Lower leg skin (tissue), 4 donors: Measurements from ENCODE around the gene SPRR2D. TPM values are rescaled to one million over a fixed set of nuclear protein-coding genes. Genes with fewer than 3 reads are reported as not detected.
"Not testable (repeated sequence)": the region's sequence is repeated elsewhere in the genome, so short reads cannot be mapped to it uniquely, and the experiment has no call there.

Experiments
- DNase-seq, 2 donors: peaks; one replicate each; pipeline ENCODE4 v3.0.0-alpha.2; 2019; ENCODE audit warnings: low spot score in 2 of 2
- H3K4me3 ChIP-seq: fragments of 200-600 bp; sonication (generic); 2 replicates; pipeline ENCODE4 v1.5.1; 2017; ENCODE audit warnings: mild to moderate bottlenecking, low read depth; ENCODE audit not compliant: poor library complexity, severe bottlenecking
- CTCF ChIP-seq, 3 donors: fragments of 450-650 bp; IDR thresholded peaks; one replicate each; pipeline ENCODE4 v1.5.1; 2016; ENCODE audit warnings: antibody characterized with exemption in 3 of 3, mild to moderate bottlenecking in 3 of 3, moderate library complexity in 2 of 3
- POLR2A ChIP-seq, 2 donors: fragments of 450-650 bp; IDR thresholded peaks; one replicate each; pipeline ENCODE4 v1.6.1; 2016 to 2017; ENCODE audit warnings: antibody characterized with exemption in 2 of 2, mild to moderate bottlenecking in 1 of 2, moderate library complexity in 1 of 2
- WGBS, 2 donors: methylation state at CpG; one replicate each; pipeline ENCODE4 v1.1.5; 2018; 5-methylcytosine and 5-hydroxymethylcytosine counted together
- intact Hi-C: fragments of 100-400 bp; cut with DNase I; formaldehyde crosslinking; loops from one replicate; pipeline ENCODE4 v1.15.0; 2023; ENCODE audit warnings: low total_unique reads
- total RNA-seq, 4 donors: library from RNA; depleted of rRNA; stranded (reverse); fragments of >200 nt; gene quantifications; one replicate each; pipeline ENCODE4 v1.1.0, GENCODE V29; 2016

Gene SPRR2D
- total RNA-seq, 4 donors from 2014 or later = 1.1 to 148 (median 20.6) TPM

DNA sequence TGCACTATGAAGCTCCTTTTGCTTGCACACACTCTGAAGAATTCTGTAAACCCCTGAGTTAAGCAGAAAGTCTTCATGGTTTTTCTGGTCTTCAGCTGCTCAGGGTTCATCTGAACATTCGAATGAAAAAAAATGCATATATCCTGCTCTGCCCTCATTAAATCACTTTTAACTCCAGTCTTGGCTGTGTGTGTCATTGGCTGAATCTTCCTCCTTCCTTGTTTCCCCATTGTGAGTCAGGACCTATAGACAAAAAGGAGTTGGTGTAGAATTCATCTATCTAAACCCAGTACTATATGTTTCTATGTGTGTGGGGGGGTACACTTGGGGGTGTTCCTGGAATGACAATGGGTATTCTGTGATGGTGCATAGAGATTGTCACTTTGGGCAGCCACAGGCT is 16.5 kb downstream of the SPRR2D start:
- no peak overlapping the region for H3K4me3 ChIP-seq
- TF ChIP-seq POLR2A (IDR thresholded peaks at IDR 0.05) (no peak), CTCF (IDR thresholded peaks at IDR 0.05) (no peak)
- intact Hi-C loops = no loop called here
- no peak for DNase-seq
- 78 to 89% methylated on average over 1 of the region's 1 CpG for WGBS, 2 donors

- intact Hi-C loops = no loop called here
- no peak for TF ChIP-seq POLR2A (IDR thresholded peaks at IDR 0.05)
- no peak for TF ChIP-seq CTCF (IDR thresholded peaks at IDR 0.05)
- no peak for DNase-seq
- WGBS, 2 donors = 88 to 96% methylated on average over 7 of the region's 7 CpGs
- H3K4me3 ChIP-seq = no peak overlapping the region
These were observed 17.8 kb downstream of the SPRR2D start for GRCh38 chr1:153023109-153023508.

DNA sequence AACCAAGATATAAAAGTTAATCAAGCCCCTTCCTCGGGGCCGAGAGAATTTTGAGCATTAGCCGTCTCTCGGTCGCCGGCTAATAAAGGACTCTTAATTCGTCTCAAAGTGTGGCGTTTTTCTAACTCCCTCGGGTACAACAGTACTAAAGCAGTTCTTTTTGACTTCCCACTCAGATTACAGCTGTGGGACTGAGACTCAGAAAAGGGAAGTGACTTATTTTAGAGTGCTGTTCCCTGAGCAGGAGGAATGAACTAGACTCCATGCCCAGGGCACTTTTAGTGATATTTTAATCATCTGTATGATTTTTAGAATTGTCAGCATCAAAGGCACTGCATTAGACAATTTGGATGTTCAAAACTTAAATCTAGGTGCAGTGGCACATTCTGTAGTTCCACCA is 18.6 kb downstream of the SPRR2D start:
- intact Hi-C loops, H3K4me3 ChIP-seq, DNase-seq: not testable (repeated sequence)
- 58 to 63% methylated on average over 9 of the region's 9 CpGs for WGBS, 2 donors

DNA sequence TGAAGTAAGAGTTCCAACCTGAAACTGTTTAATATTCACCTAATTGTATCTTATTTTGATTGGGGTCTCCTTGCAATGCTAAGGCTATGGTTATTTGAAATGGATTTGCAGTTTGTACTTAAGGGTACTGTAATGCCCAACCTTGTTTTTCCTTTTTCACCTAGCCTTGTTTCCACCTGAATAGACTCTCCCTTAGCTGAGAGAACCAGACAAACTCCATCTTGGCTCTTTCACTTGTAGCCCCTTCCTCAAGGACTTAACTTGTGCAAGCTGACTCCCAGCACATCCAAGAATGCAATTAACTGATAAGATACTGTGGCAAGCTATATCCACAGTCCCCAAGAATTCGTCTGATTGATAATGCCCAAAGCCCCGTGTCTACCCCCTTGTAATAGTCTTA is 19.1 kb downstream of the SPRR2D start:
- H3K4me3 ChIP-seq, DNase-seq, intact Hi-C loops: not testable (repeated sequence)
- 49 to 55% methylated on average over 2 of the region's 2 CpGs for WGBS, 2 donors

- DNase-seq, H3K4me3 ChIP-seq, intact Hi-C loops: not testable (repeated sequence)
- 84 to 93% methylated on average over 8 of the region's 8 CpGs for WGBS, 2 donors
These were observed 29.6 kb downstream of the SPRR2D start for GRCh38 chr1:153011235-153011758.

DNA sequence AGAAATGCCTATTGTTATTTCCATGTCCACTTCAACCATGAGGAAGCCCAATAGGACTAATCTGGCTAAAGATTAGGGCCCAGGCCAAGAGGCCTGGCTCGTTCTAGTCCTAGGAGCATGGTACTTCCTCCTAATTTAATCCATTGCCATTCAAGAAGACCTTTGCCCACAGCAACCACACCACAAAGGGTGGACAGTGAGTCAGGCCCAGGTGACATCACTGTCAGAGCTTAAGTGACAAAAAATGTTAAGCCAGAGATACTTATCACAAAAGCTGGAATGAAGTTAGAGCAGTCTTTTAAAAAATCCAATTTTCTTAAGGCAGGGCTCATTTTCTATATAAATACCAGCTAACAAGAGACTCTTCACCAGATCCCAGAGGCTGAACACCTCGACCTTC is 39.5 kb downstream of the SPRR2D start, which contains the start of gene SPRR3:
SPRR3 (plus strand) TSS at position 368 of the 400 bp plus-strand sequence. CDS start 1,272 bp downstream, outside the sequence.
- H3K4me3 ChIP-seq = no peak within 1 kb of the TSS
- no peak for TF ChIP-seq POLR2A (IDR thresholded peaks at IDR 0.05)
- TF ChIP-seq CTCF (IDR thresholded peaks at IDR 0.05) = no peak
- intact Hi-C loops = no loop called here
- DNase-seq = no peak
- WGBS, 2 donors = 83% methylated on average over 2 of the region's 2 CpGs

- H3K4me3 ChIP-seq = no peak overlapping the region
- WGBS, 2 donors = 100% methylated on average over 1 of the region's 1 CpG
- TF ChIP-seq CTCF (IDR thresholded peaks at IDR 0.05) (no peak), POLR2A (IDR thresholded peaks at IDR 0.05) (no peak)
- DNase-seq = no peak
- intact Hi-C loops = no loop called here
These were observed 40.6 kb downstream of the SPRR2D start for GRCh38 chr1:153000294-153000693.
